Endometrial microvascular endothelial cells (primary cell): Measurements from ENCODE around the gene SEC11A. TPM values are rescaled to one million over a fixed set of nuclear protein-coding genes. Genes with fewer than 3 reads are reported as not detected.
"Not testable (repeated sequence)": the region's sequence is repeated elsewhere in the genome, so short reads cannot be mapped to it uniquely, and the experiment has no call there.

ENCODE experiments used
- in situ Hi-C: cut with HindIII; loops from 2 replicates; pipeline ENCODE4 v1.10.0; 2017; ENCODE audit warnings: low sequenced_read_pairs, low pct_unique_long_range_greater_than_20kb; ENCODE audit errors: inconsistent ontology term
- total RNA-seq: library from RNA; depleted of rRNA; stranded (reverse); fragments of >200 nt; gene quantifications from one replicate; pipeline ENCODE4 v1.2.3, GENCODE V29; 2015; ENCODE audit errors: inconsistent ontology term

SEC11A gene
- total RNA-seq, 1 donor from 2014 or later, result 211 TPM

DNA sequence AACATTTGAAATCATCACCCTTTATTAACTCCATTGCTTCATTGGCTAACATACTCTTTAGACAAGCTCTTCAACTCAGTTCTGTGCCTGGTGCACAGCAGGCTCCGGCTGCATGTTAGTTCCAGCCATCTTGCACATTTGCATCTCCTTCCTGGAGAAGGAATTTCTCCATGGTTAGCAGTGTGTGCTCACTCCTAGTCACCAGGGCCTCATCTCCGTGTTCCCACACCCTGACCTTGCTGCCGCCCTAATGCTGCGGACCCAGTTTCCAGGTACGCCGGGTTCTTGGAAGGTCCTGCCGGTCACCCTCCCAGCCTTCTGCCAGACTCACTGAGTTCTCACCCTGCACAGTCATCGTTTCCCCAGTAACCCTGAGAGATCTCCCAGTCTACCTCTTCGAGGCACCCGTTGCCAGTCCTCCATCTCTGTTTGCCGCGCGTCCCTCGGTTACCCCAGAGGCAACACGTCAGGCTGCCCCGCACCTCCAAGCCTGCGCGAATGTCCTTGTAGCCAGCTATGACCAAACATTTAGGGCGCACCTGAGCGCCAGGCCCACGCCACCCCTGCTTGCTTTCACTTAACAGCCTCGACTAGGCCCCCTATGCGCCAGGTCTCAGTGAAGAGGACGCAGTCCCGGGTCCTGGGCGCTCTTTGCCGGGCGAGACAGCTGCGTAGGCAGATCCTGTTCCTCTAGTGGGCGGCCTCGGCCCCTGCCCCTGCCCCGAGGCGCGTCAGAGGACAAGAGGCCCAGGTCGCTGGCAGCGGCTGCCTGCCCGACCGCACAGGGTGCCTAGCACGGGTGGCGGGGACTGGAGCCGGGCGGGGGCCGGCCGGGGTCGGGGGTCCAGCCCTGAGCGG, 31.7 kb upstream of the SEC11A start:
- in situ Hi-C loops, result no loop called here

DNA sequence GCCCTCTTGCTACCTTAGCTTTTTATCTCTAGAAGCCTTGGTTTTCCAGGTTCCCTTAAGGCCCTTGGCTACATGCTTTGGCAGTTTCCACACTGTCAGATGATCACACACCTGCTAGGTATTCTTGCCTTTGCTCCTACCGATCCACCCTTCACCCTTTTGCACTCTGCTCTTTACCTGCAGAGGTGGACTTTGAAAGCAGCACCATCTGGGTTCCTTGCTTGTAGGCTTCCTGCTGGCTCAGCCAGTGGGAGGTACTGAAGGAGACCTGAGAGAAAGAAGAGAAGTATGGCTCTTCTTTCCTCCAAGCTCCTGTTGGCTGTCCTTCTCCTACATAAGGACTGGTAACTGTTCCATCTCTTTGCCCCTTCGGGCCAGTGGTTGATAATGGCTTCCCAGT, 25.2 kb upstream of the SEC11A start:
- in situ Hi-C loops, result no loop called here

DNA sequence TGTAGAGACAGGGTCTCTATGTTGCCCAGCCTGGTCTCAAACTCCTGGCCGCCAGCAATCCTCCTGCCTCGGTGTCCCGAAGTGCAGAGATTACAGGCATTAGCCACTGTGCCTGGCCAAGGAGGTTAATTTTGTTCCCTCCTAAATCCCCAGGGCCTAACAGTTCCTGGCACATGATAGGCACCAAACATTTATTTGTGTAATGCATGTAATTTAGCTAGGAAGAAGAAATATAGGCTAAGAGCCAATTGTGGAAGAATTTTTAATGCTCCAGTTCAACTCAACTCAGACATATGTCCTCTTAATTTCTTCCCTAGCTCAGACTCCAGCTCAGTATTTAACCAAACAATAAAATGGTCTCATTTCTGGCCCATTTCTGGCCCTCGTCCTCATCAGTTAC, 24.8 kb upstream of the SEC11A start:
- in situ Hi-C loops, result no loop called here

DNA sequence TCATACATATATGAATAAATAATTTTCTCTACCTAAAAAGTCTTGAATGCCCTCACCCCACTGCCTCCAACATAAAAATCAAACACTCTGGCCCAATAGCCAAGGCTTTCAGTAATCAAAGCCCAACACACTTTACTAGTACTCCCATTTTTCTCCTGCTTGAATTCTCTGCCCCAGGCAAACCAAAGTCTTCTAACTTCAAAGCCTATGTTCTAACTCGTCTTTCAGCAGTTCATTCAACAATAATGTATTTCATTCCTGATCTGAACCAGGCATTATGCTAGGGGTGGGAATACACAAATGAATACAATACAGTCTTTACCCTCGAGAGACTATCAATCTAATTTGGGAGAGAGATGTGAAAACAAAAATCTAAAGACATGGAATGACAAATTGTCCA, 21.1 kb upstream of the SEC11A start:
- in situ Hi-C loops, result no loop called here

DNA sequence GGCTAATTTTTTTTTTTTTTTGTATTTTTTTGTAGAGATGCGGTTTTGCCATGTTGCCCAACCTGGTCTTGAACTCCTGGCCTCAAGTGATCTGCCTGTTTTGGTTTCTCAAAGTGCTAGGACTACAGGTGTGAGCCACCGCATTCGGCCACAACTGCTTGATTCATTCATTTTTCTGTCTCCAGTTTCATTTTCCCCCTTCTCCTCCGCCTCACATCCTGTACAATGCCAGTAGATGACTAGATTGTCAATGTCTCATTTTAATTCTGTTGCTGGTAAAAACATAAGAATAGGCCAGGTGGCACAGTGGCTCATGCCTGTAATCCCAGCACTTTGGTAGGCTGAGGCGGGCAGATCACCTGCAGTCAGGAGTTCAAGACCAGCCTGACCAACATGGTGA, 20.4 kb upstream of the SEC11A start:
- in situ Hi-C loops, result no loop called here

DNA sequence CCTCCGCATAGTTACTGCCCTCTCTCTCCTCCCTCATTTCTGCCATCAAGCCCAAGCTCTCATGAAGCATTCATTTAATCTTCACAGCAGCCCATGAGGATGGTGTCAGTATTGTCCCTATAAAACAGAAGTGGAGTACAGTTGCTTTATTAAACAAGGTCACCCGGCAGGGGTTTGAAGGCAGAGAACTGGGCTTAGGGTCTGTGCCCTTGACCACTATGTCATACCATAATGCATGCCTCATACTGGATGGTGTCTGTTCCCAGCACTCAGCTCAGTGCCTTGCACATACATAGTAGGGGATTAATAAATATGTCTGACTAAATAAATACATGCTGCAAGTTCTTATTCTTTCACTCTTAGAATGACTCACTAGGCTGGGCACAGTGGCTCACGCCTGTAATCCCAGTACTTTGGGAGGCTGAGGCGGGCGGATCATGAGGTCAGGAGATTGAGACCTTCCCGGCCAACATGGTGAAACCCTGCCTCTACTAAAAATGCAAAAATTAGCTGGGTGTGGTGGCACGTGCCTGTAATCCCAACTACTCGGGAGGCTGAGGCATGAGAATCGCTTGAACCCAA, 19.6 kb upstream of the SEC11A start:
- in situ Hi-C loops, result not testable (repeated sequence)

DNA sequence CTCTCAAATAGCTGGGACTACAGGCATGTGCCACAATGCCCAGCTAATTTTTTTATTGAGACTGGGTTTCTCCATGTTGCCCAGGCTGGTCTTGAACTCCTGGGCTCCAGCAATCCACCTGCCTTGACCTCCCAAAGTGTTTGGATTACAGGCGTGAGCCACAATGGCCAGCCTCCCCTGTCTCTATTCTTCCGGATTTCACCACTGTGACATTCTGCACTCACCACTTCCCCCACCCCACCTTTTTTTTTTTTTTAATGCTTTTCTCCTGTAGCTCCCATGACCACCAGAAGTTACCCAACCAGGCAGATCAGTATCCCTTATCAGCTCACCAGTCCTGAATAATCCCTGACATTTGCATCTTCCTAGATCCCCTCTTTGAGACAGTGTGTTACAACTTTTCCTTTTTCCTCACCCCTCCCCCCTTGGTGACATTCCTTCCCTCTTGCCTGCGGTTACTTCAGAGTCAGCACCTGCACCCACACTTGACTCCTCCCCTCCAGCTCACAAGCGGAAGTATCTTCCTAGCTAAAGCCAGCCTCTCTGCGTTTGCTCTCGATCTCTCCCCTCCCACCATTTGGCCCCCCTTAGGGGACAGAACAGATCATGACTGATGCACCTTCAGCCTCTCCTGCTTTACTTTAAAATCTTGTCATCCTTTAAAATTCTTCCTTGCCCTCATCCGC, 19.0 kb upstream of the SEC11A start:
- in situ Hi-C loops, result no loop called here

DNA sequence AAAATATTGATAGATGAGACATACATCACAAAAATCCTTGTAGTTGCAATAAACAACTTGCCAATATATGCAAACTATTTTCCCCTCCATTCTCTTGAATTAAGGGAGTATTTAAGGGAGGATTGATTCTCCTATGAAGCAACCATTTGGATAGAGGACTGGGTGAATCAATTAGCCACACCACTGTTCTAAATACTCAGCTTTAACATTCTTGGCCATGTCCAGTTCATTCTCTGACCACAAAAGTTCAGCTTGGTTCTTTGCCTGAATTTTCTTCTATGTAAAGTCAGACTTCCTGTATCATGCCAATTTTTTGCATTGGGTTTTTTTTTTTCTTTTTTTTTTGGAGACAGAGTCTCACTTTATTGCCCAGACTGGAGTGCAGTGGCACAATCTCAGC, 15.8 kb upstream of the SEC11A start:
- in situ Hi-C loops, result no loop called here

DNA sequence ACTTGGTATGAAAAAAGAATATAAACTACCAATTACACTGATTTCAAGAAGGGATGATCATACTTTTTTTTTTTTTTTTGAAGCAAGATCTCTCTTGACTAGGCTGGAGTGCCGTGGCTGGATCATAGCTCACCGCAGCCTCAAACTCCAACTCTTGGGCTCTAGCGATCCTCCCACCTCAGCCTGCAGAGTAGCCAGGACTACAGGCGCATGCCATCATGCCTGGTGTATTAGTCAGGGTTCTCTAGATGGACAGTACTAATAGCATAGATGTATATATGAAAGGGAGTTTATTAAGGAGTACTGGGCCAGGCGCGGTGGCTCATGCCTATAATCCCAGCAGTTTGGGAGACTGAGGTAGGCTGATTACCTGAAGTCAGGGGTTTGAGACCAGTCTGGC, 11.5 kb upstream of the SEC11A start:
- in situ Hi-C loops, result no loop called here

DNA sequence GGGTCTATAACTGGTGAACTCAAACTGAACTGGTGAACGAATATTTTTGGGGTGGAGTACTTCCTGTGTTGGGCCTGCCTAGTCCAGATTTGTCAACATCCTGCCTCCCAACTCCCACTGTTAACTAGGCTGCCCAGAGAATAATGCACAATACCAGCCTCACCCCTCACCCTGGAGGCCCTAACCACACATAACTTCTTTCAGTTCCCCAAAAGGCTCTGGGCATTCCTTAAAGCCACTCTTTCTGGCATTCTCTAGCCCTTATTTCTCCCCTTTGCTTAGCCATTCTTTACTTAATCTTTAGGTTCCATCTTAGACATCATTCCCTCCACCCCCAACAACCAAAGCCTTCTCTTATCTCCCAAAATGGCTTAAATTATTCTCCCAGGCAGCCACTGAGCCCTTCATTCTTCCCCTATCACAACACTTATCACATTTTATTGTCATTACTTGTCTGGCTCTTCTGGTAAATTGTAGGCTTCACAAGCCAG, 9.1 kb upstream of the SEC11A start:
- in situ Hi-C loops, result no loop called here

DNA sequence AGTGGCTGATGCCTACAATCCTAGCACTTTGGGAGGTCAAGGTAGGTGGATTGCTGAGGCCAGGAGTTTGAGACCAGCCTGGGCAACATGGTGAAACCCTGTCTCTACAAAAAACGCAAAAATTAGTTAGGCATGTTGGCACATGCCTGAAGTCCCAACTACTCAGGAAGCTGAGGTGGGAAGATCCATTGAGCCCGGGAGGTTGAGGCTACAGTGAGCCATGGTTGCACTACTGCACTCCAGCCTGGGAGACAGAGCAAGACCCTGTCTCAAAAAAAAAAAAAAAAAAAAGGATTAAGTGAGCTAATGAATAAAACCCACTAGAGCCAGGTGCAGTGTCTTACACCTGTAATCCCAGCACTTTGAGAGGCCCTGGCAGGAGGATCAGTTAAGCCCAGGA, 6.7 kb upstream of the SEC11A start:
- in situ Hi-C loops, result no loop called here

DNA sequence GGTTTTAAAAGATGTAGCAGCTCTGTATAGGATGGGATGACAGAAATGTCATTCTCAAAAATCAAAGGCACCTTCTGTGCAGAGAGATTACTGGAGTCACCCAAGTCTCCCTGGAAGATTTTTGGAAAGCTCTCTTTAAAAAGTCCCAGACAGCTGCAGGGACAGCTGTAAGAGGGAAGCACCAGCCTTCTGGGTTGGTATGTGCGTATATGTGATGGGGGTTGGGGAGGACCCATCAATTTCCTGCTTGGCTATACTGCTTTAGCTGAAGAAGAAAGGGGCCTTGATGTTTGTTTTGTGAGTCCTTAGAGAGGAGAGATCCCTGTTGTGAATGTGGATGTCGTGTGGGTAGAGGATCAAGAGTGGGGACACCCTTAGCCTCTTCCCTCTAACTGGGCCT, 5.4 kb upstream of the SEC11A start:
- in situ Hi-C loops, result no loop called here

DNA sequence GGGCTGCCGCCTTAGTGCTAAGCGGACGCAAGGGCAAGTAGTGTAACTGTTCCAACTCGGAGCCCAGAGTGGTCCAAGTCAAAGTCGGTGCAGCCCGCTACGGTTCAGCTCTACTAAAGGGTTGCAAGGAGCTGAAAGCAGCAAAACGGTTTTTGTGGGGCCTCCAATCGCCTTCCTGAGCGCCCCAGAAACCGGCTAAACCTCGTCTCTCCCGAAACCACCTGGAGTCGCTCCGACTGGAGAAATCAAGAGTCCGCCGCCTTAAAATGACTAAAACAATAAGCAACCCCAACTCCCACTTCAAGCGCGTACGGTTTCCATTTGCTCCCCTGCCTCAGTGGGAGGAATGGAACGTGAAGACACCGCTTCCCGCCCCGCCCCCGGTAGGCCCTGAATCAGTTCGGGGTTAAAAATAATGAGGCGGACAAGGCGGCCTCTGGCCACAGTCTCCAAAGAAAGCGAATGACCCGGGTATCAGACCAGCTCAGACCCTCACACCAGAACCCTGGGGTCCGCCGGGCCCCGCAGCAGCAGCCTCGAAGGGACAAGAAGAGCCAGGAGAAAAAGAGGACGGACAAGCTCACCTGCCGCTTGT, 401 bp downstream of the SEC11A start:
- in situ Hi-C loops, result no loop called here

DNA sequence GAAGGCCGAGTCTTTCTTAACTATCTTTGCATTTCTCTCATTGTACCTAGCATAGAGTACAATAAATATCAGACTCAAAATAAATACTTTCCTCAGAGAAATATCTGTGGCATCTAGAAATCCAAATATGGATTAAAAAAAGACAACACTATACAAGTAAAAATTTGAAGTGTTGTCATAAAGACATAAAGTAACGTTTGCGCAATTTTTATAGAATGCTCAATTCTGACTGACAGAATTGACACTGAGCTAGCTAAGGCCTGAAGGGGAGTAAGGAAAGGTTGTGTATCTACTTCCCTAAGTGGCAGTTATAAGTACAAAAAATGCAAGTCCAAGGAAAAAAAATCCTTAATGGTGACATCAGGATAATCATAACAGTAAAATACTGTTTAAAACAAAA, 1.1 kb downstream of the SEC11A start:
- in situ Hi-C loops, result no loop called here

DNA sequence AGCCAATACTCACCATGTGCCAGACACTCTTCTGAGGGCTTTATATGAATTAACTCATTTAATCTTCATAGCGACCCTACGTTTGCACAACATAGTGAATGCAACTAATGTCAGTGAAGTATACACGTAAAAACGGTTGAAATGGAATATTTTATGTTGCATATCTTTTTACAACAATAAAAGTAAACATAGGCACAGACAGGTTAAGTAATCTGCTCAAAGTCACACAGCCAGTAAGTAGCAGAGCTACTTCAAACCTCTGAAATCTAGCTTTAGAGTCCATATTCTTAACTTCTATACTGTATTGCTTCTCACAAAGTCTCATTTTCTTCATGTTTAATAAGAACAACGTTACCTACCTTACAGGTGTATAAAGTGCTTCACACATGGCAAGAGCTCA, 1.6 kb downstream of the SEC11A start:
- in situ Hi-C loops, result no loop called here

DNA sequence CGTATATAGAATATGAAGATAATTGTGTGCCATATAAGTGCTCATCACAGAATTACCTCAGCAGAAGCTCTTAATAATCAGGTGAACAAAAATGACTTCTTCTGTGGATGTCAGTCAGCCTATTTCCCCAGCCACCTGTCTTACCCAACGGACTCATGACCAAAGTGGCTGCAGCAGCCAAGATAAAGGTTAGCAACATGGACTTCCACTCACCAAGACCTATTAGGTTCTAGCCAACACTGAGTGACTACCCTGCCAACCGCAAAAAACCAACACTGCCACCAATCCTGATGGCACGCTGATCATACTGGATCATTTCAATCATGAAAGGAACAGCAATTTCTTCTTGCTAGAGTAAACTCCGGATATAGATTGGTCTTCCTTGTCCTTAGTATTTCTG, 12.1 kb downstream of the SEC11A start:
- in situ Hi-C loops, result no loop called here

DNA sequence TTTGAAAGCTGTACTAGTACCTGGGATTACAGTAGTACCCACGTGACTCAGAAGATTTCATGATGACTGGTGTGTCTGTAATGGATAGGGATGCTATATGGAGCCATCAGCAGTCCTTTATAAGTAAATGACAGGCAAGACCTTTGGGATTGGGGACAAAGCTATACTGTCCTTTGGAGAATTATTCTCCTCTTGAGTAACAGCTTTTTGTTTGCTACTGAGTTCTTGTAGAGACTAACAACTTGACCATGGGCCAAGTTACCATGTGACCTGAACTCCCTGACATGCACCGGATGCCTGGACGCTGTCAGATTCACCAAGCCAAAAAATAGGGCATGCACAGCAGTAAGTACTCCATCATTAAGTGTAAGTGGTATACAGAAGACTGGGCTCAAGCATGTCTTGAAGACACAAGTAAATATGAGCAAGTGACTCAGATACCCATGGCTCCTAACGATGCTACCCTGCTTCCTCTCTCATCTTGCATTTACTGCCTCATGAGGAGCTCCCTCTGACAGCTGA, 12.9 kb downstream of the SEC11A start:
- in situ Hi-C loops, result no loop called here

DNA sequence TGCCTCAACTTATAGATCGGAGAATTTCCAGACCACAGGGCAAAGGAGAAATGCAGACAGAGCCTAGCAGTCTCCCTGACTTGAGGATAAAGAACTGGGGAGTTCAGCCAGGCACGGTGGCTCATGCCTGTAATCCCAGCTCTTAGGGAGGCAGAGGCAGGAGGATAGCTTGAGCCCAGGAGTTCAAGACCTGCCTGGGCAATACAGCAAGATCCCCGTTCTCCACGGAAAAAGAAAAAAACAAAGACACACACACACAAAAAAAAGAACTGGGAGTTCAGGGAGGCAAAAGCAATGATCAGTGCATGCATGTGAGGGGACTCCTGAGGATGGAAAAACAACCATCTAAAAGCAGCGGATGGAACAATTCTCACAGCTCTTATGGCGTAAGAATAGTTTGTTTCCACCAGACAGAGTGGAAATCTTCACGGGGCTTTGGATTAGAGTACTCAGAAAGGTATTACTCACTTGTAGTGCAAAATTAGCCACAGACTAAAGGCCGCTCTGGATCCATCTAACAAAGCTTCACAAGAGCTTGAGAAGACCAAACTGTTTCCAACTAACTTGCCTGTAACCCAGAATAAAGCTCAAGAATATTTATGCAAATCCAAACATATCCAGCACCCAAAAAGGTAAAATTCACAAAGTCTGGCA, 16.3 kb downstream of the SEC11A start:
- in situ Hi-C loops, result no loop called here
